ENCODE results near the gene KDSR. TPM values are rescaled to one million over a fixed set of nuclear protein-coding genes. Genes with fewer than 3 reads are reported as not detected.

The KDSR gene
- total RNA-seq, 1 experiment from 2014 or later = 29.8 TPM

DNA sequence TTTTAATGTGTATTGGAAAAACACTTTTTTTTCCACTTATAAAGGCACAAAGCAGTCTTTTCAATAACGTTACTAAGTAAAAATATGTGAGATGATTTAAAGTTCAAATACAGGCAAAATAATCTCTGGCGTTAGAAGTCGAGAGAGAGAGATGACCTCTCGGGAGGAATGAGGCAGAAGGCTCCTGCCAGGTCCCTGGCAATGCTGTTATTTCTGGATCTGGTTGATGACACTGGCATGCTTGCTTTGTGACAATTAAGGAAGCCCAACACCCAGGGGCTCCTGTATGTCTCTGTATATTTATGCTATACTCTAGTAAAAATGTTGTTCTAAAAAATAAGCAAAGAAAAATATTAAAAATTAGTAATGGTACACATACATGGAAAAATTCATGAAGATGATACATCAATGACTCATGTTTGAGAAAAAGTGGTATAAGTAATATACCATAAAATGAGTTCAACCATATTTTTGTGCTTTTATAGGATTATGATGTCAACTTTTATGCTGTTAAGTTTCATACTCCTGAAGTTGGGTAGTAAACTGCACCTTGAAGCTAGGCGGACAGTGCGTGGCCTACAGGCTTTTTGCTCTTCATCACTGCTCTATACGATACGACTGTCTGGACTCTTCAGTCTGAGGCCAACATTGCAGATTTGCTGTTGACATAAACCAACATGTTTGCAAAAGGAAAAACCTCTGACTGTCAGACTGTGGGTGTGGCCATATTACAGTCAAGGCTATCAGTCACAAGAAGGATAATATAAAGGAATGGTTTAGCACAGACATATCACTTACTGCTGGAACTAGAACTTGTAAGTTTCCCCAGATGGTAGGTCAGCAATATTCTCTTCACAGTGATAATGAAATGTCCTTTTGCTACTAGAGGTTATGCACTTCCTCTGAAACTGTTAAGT is 35.5 kb upstream of the KDSR start:
- in situ Hi-C loops (cut with HindIII; ENCODE audit: low pct_unique_long_range_greater_than_20kb, low sequenced_read_pairs) = no loop called here
- TF ChIP-seq TCF7L2 (IDR thresholded peaks at IDR 0.05; ENCODE audit: low read depth, low read length) (no peak), SIN3A (IDR thresholded peaks at IDR 0.05; ENCODE audit: borderline replicate concordance, insufficient read depth, low read depth, low read length) (no peak), POLR2AphosphoS5 (IDR thresholded peaks at IDR 0.05; ENCODE audit: low read depth, low read length) (no peak)
- TF ChIP-seq, protein P1, sequence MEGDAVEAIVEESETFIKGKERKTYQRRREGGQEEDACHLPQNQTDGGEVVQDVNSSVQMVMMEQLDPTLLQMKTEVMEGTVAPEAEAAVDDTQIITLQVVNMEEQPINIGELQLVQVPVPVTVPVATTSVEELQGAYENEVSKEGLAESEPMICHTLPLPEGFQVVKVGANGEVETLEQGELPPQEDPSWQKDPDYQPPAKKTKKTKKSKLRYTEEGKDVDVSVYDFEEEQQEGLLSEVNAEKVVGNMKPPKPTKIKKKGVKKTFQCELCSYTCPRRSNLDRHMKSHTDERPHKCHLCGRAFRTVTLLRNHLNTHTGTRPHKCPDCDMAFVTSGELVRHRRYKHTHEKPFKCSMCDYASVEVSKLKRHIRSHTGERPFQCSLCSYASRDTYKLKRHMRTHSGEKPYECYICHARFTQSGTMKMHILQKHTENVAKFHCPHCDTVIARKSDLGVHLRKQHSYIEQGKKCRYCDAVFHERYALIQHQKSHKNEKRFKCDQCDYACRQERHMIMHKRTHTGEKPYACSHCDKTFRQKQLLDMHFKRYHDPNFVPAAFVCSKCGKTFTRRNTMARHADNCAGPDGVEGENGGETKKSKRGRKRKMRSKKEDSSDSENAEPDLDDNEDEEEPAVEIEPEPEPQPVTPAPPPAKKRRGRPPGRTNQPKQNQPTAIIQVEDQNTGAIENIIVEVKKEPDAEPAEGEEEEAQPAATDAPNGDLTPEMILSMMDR (IDR thresholded peaks at IDR 0.05) = no peak
- TF ChIP-seq, protein P2, sequence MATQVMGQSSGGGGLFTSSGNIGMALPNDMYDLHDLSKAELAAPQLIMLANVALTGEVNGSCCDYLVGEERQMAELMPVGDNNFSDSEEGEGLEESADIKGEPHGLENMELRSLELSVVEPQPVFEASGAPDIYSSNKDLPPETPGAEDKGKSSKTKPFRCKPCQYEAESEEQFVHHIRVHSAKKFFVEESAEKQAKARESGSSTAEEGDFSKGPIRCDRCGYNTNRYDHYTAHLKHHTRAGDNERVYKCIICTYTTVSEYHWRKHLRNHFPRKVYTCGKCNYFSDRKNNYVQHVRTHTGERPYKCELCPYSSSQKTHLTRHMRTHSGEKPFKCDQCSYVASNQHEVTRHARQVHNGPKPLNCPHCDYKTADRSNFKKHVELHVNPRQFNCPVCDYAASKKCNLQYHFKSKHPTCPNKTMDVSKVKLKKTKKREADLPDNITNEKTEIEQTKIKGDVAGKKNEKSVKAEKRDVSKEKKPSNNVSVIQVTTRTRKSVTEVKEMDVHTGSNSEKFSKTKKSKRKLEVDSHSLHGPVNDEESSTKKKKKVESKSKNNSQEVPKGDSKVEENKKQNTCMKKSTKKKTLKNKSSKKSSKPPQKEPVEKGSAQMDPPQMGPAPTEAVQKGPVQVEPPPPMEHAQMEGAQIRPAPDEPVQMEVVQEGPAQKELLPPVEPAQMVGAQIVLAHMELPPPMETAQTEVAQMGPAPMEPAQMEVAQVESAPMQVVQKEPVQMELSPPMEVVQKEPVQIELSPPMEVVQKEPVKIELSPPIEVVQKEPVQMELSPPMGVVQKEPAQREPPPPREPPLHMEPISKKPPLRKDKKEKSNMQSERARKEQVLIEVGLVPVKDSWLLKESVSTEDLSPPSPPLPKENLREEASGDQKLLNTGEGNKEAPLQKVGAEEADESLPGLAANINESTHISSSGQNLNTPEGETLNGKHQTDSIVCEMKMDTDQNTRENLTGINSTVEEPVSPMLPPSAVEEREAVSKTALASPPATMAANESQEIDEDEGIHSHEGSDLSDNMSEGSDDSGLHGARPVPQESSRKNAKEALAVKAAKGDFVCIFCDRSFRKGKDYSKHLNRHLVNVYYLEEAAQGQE (IDR thresholded peaks at IDR 0.05; ENCODE audit: insufficient read depth in 1 of 2, low read depth in 2 of 2, low read length in 1 of 2) = no peak

DNA sequence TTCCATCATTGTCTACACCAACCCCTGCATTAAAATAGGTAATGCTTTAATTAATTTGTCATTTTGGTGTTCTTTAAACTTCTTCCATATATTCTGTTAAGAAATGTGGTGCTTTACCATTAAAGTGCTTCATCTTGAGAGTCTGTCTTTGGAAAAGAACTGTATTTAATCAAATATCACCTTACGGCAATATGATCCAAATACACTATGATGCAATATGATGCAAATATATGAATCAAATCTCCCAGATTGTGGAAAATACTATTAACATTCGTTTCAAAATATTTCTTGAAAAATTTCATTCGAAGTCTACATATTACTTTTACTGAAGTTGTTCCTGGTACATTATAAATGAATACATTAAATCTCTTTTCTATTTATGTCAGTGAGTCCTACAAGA is 32.3 kb upstream of the KDSR start:
- Histone ChIP-seq H3K36me3 (ENCODE audit: control insufficient read depth, insufficient read depth, low read length) (peaks cover 36% of the 10 kb centered on the region), H3K9me3 (ENCODE audit: control insufficient read depth, insufficient read depth, low read depth, low read length) (no peaks in the 10 kb centered on the region), H3K4me1 (ENCODE audit: control insufficient read depth, insufficient read depth, low read length) (no peaks in the 10 kb centered on the region), H3K4me3 (ENCODE audit: low read depth in 2 of 2, low read length in 2 of 2) (no peak overlapping the region), H3K27me3 (ENCODE audit: control insufficient read depth, insufficient read depth, low read length) (no peaks in the 10 kb centered on the region), H3K27ac (ENCODE audit: low read length) (no peak overlapping the region)
- CTCF ChIA-PET = no interaction called here
- intact Hi-C loops (cut with micrococcal nuclease; ENCODE audit: unreplicated experiment) = no loop called here
- TF ChIP-seq TCF7L2 (IDR thresholded peaks at IDR 0.05; ENCODE audit: low read depth, low read length) (no peak), SIN3A (IDR thresholded peaks at IDR 0.05; ENCODE audit: borderline replicate concordance, insufficient read depth, low read depth, low read length) (no peak), POLR2AphosphoS5 (IDR thresholded peaks at IDR 0.05; ENCODE audit: low read depth, low read length) (no peak)
- TF ChIP-seq, protein P2 (IDR thresholded peaks at IDR 0.05; ENCODE audit: insufficient read depth in 1 of 2, low read depth in 2 of 2, low read length in 1 of 2) = no peak
- TF ChIP-seq, protein P1 (IDR thresholded peaks at IDR 0.05) = no peak
- no TSS peak for BruUV-seq (replicated peaks)
- POLR2A ChIA-PET = no interaction called here
- in situ Hi-C loops (cut with HindIII; ENCODE audit: low pct_unique_long_range_greater_than_20kb, low sequenced_read_pairs) = no loop called here
- ATAC-seq (no peak), DNase-seq (ENCODE audit: low read depth, low spot score) (no peak)

More for the DNA sequence above, 35.5 kb upstream of the KDSR start:
- Histone ChIP-seq H3K9me3 (ENCODE audit: control insufficient read depth, insufficient read depth, low read depth, low read length) (no peaks in the 10 kb centered on the region), H3K27me3 (ENCODE audit: control insufficient read depth, insufficient read depth, low read length) (no peaks in the 10 kb centered on the region), H3K4me3 (ENCODE audit: low read depth in 2 of 2, low read length in 2 of 2) (no peak overlapping the region), H3K27ac (ENCODE audit: low read length) (no peak overlapping the region), H3K36me3 (ENCODE audit: control insufficient read depth, insufficient read depth, low read length) (peaks cover 33% of the 10 kb centered on the region), H3K4me1 (ENCODE audit: control insufficient read depth, insufficient read depth, low read length) (no peaks in the 10 kb centered on the region)
- no peak for DNase-seq (ENCODE audit: low read depth, low spot score)
- CTCF ChIA-PET = no interaction called here
- BruUV-seq (replicated peaks) = no TSS peak
- intact Hi-C loops (cut with micrococcal nuclease; ENCODE audit: unreplicated experiment) = no loop called here
- POLR2A ChIA-PET = no interaction called here
- ATAC-seq = no peak
